HepG2 (cell line): ENCODE data around the gene XRCC2. TPM values are rescaled to one million over a fixed set of nuclear protein-coding genes. Genes with fewer than 3 reads are reported as not detected.

Experiments used
- ATAC-seq: fragments of 200-7000 bp; cut with Tn5 transposase; 3 replicates; pipeline ENCODE4 v1.9.1; 2020; ENCODE audit warnings: mild to moderate bottlenecking, moderate library complexity
- BruUV-seq: library from RNA; stranded (reverse); fragments of 400-500 nt; replicated peaks from 2 replicates; lab custom pipeline; 2021; lab: Mats Ljungman, UMichigan
- CTCF ChIA-PET: fragments of 300-600 bp; formaldehyde crosslinking; extraction: SDS; loops from one replicate; lab custom pipeline; 2021; ENCODE audit warnings: low total read pairs, inconsistent platforms, low intra/inter-chr PET ratio; lab: Yijun Ruan, JAX
- POLR2A ChIA-PET: fragments of 350-600 bp; sonication (Branson Sonifier 250); formaldehyde crosslinking; loops from one replicate; lab custom pipeline; 2020; ENCODE audit warnings: antibody characterized with exemption, inconsistent platforms; lab: Yijun Ruan, JAX
- DNase-seq: peaks from one replicate; pipeline ENCODE4 v3.0.0-alpha.2; 2015; ENCODE audit warnings: low spot score
- FAIRE-seq: peaks from 3 replicates; lab custom pipeline; 2011; peaks lifted over from hg19 to GRCh38; lab: Jason Lieb, UNC
- H2AFZ ChIP-seq: one replicate; pipeline ENCODE4 v1.6.1; 2011; ENCODE audit warnings: low read length, inconsistent platforms
- H3K27ac ChIP-seq: fragments of 300-600 bp; 3 replicates; pipeline ENCODE4 v1.8.0; 2011; ENCODE audit warnings: mixed run types, mild to moderate bottlenecking, mixed read lengths, low read length, inconsistent platforms; ENCODE audit not compliant: insufficient read depth; ENCODE audit errors: extremely low read length
- H3K27me3 ChIP-seq, 2 experiments: fragments of 200-600 bp in 1 of 2; 2 replicates in 1 of 2; 3 replicates in 1 of 2; pipeline versions ENCODE4 v1.6.0 to v1.8.0; 2011; ENCODE audit warnings: low read length in 2 of 2, mild to moderate bottlenecking in 2 of 2, moderate library complexity in 2 of 2, inconsistent platforms in 1 of 2; ENCODE audit not compliant: insufficient read depth in 2 of 2, control insufficient read depth in 1 of 2
- H3K36me3 ChIP-seq, 2 experiments: fragments of 200-600 bp in 1 of 2; replicated peaks in 1 of 2; 2 replicates in 1 of 2; 3 replicates in 1 of 2; pipeline versions ENCODE4 v1.5.1 to v1.8.0; 2011; ENCODE audit warnings: low read length in 2 of 2, inconsistent platforms in 1 of 2; ENCODE audit not compliant: insufficient read depth in 2 of 2, control insufficient read depth in 1 of 2
- H3K4me1 ChIP-seq: 2 replicates; pipeline ENCODE4 v1.5.1; 2012; ENCODE audit warnings: low read length, inconsistent platforms; ENCODE audit not compliant: insufficient read depth
- H3K4me2 ChIP-seq: 2 replicates; pipeline ENCODE4 v1.6.0; 2011; ENCODE audit warnings: low read depth, low read length, inconsistent platforms
- H3K4me3 ChIP-seq, 3 experiments: fragments of 200-600 bp in 1 of 3; sonication (generic), shearing (Covaris generic) in 1 of 3; replicated peaks in 1 of 3; 2 replicates each; pipeline ENCODE4 v1.5.1; 2011 to 2016; ENCODE audit warnings: low read length in 3 of 3, inconsistent platforms in 2 of 3, low read depth in 2 of 3, mild to moderate bottlenecking in 2 of 3, control low read depth in 1 of 3, mixed read lengths in 1 of 3; ENCODE audit not compliant: insufficient read depth in 1 of 3
- H3K79me2 ChIP-seq: one replicate; pipeline ENCODE4 v1.6.1; 2011; ENCODE audit warnings: low read length, inconsistent platforms; ENCODE audit not compliant: insufficient read depth
- H3K9ac ChIP-seq: 2 replicates; pipeline ENCODE4 v1.6.0; 2011; ENCODE audit warnings: mild to moderate bottlenecking, low read depth, low read length, inconsistent platforms; ENCODE audit not compliant: insufficient read depth
- H3K9me3 ChIP-seq: 2 replicates; pipeline ENCODE4 v1.5.1; 2012; ENCODE audit warnings: mild to moderate bottlenecking, low read length
- H4K20me1 ChIP-seq: 2 replicates; pipeline ENCODE4 v1.6.0; 2011; ENCODE audit warnings: inconsistent platforms, mild to moderate bottlenecking, low read length, moderate library complexity; ENCODE audit not compliant: insufficient read depth
- HMG20A ChIP-seq: IDR thresholded peaks from 2 replicates; pipeline ENCODE4 v1.6.1; 2016; ENCODE audit warnings: borderline replicate concordance
- JARID2 ChIP-seq: sonication (generic); formaldehyde crosslinking; IDR thresholded peaks from 2 replicates; pipeline ENCODE4 v1.8.1; 2023; ENCODE audit warnings: missing genetic modification reagents, inconsistent platforms; ENCODE audit not compliant: insufficient replicate concordance
- KDM4B ChIP-seq: sonication (generic); formaldehyde crosslinking; IDR thresholded peaks from 2 replicates; pipeline ENCODE4 v1.4.0; 2020; ENCODE audit warnings: missing genetic modification reagents
- MBNL3 ChIP-seq: fragments of 250-450 bp; sonication (Bioruptor Pico); conservative IDR thresholded peaks from 2 replicates; pipeline ENCODE4 v1.8.0; 2022; ENCODE audit warnings: mild to moderate bottlenecking, inconsistent platforms
- RBM39 ChIP-seq: fragments of 200-400 bp; formaldehyde crosslinking; IDR thresholded peaks from one replicate; pipeline ENCODE4 v1.6.1; 2018; ENCODE audit warnings: antibody characterized with exemption, mild to moderate bottlenecking, low read depth, low read length; ENCODE audit not compliant: poor library complexity, severe bottlenecking
- SMAD1 ChIP-seq: sonication (generic); formaldehyde crosslinking; IDR thresholded peaks from 2 replicates; pipeline ENCODE4 v1.4.0; 2020; ENCODE audit warnings: missing genetic modification reagents, low read depth, mild to moderate bottlenecking, borderline replicate concordance
- TBP ChIP-seq: sonication (generic); formaldehyde crosslinking; IDR thresholded peaks from 2 replicates; pipeline ENCODE4 v1.5.0; 2020; ENCODE audit warnings: missing genetic modification reagents
- ZNF263 ChIP-seq: sonication (generic); formaldehyde crosslinking; IDR thresholded peaks from 2 replicates; pipeline ENCODE4 v1.4.0; 2020; ENCODE audit warnings: missing genetic modification reagents
- ZNF264 ChIP-seq: sonication (generic); formaldehyde crosslinking; IDR thresholded peaks from 2 replicates; pipeline ENCODE4 v1.4.0; 2020; ENCODE audit warnings: missing genetic modification reagents
- ZNF468 ChIP-seq: sonication (generic); formaldehyde crosslinking; IDR thresholded peaks from 2 replicates; pipeline ENCODE4 v1.8.0; 2022; ENCODE audit warnings: mild to moderate bottlenecking, moderate library complexity, missing genetic modification reagents
- ZNF775 ChIP-seq: sonication (generic); formaldehyde crosslinking; IDR thresholded peaks from 2 replicates; pipeline ENCODE4 v1.4.0; 2020; ENCODE audit warnings: missing genetic modification reagents, mild to moderate bottlenecking, moderate library complexity, borderline replicate concordance
- ZNF776 ChIP-seq: sonication (generic); formaldehyde crosslinking; IDR thresholded peaks from 2 replicates; pipeline ENCODE4 v1.4.0; 2020; ENCODE audit warnings: mild to moderate bottlenecking, missing genetic modification reagents
- WGBS: methylation state at CpG from one replicate; pipeline ENCODE4 v1.1.6; 2017; ENCODE audit warnings: low lambda C conversion rate; 5-methylcytosine and 5-hydroxymethylcytosine counted together
- in situ Hi-C: cut with HindIII; loops from 2 replicates; pipeline ENCODE4 v1.10.0; 2017; ENCODE audit warnings: low pct_unique_long_range_greater_than_20kb; ENCODE audit not compliant: extremely low pct_ligation_motif_present
- intact Hi-C: fragments of 100-400 bp; cut with micrococcal nuclease; formaldehyde crosslinking; loops from one replicate; pipeline ENCODE4 v1.10.0; 2022; ENCODE audit not compliant: unreplicated experiment
- polyA plus RNA-seq, 8 experiments: library from polyadenylated mRNA; depleted of rRNA in 3 of 8; stranded (reverse) in 7 of 8; unstranded in 1 of 8; fragments of >200 nt; fragmentation: Illumina TruSeq in 4 of 8; extraction: Trizol in 4 of 8; gene quantifications; 2 replicates each; pipeline versions ENCODE4 v1.2.1 to v1.2.3, GENCODE V29; 2011 to 2016; ENCODE audit warnings: low read depth in 4 of 8, missing spikeins in 1 of 8, mixed read lengths in 1 of 8; ENCODE audit not compliant: insufficient read depth in 1 of 8
- total RNA-seq, 5 experiments: library from RNA; depleted of rRNA; stranded (reverse); fragments of >200 nt; fragmentation: Illumina TruSeq; extraction: Trizol; gene quantifications; 2 replicates each; pipeline ENCODE4 v1.2.3, GENCODE V29; 2016; ENCODE audit warnings: low read depth in 1 of 5
- TF ChIP-seq, protein P1 (sequence below): sonication (generic); formaldehyde crosslinking; IDR thresholded peaks from 2 replicates; pipeline ENCODE4 v1.8.1; 2022; ENCODE audit warnings: low read depth, mild to moderate bottlenecking, missing genetic modification reagents
- TF ChIP-seq, protein P2 (sequence below): IDR thresholded peaks from 2 replicates; pipeline ENCODE4 v1.6.1; 2016

The XRCC2 gene
- total and polyA plus RNA-seq, 2 of the 13 experiments (the other 11 are each of a cell fraction or from before 2014, with no cell fraction given): 3.8 to 14.5 TPM

DNA sequence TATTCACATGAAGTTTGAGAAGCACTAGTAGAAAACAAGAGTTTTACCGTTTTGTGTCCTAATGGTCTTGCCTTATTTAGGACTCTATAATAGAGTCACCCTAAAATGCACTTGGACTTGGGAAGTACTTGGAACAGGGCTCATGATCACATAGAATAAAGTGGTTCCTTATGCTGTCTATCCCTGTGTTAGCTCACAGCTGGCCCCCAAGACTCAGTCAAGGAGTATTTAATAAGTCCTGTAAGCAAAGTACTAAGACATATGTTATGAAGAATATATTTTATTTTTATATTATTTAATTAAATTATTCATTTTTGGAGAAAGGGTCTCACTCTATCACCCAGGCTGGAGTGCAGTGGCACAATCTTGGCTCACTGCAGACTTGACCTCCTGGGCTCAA, 54.5 kb downstream of the XRCC2 start:
- Histone ChIP-seq H3K9me3 (no peaks in the 10 kb centered on the region), H3K4me2 (no peak overlapping the region), H3K4me3 (no peak overlapping the region), H4K20me1 (no peaks in the 10 kb centered on the region), H3K27me3 (no peaks in the 10 kb centered on the region), H3K36me3 (no peaks in the 10 kb centered on the region), H2AFZ (no peak overlapping the region), H3K4me1 (no peaks in the 10 kb centered on the region), H3K9ac (no peak overlapping the region), H3K79me2 (no peaks in the 10 kb centered on the region), H3K27ac (no peak overlapping the region)
- BruUV-seq: no TSS peak
- WGBS: 6% methylated on average over 1 of the region's 1 CpG
- TF ChIP-seq JARID2 (CRISPR knock-in tag): no peak
- no peak for TF ChIP-seq ZNF264
- no peak for TF ChIP-seq ZNF776 (CRISPR knock-in tag)
- no peak for TF ChIP-seq KDM4B (CRISPR knock-in tag)
- TF ChIP-seq ZNF775: no peak
- TF ChIP-seq, protein P1, sequence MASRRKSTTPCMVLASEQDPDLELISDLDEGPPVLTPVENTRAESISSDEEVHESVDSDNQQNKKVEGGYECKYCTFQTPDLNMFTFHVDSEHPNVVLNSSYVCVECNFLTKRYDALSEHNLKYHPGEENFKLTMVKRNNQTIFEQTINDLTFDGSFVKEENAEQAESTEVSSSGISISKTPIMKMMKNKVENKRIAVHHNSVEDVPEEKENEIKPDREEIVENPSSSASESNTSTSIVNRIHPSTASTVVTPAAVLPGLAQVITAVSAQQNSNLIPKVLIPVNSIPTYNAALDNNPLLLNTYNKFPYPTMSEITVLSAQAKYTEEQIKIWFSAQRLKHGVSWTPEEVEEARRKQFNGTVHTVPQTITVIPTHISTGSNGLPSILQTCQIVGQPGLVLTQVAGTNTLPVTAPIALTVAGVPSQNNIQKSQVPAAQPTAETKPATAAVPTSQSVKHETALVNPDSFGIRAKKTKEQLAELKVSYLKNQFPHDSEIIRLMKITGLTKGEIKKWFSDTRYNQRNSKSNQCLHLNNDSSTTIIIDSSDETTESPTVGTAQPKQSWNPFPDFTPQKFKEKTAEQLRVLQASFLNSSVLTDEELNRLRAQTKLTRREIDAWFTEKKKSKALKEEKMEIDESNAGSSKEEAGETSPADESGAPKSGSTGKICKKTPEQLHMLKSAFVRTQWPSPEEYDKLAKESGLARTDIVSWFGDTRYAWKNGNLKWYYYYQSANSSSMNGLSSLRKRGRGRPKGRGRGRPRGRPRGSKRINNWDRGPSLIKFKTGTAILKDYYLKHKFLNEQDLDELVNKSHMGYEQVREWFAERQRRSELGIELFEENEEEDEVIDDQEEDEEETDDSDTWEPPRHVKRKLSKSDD (CRISPR knock-in tag): no peak
- TF ChIP-seq RBM39: no peak
- TF ChIP-seq HMG20A: no peak
- no peak for TF ChIP-seq SMAD1 (CRISPR knock-in tag)
- no peak for TF ChIP-seq ZNF468 (CRISPR knock-in tag)
- no peak for TF ChIP-seq MBNL3 (CRISPR knock-in tag)
- no peak for TF ChIP-seq ZNF263
- TF ChIP-seq, protein P2, sequence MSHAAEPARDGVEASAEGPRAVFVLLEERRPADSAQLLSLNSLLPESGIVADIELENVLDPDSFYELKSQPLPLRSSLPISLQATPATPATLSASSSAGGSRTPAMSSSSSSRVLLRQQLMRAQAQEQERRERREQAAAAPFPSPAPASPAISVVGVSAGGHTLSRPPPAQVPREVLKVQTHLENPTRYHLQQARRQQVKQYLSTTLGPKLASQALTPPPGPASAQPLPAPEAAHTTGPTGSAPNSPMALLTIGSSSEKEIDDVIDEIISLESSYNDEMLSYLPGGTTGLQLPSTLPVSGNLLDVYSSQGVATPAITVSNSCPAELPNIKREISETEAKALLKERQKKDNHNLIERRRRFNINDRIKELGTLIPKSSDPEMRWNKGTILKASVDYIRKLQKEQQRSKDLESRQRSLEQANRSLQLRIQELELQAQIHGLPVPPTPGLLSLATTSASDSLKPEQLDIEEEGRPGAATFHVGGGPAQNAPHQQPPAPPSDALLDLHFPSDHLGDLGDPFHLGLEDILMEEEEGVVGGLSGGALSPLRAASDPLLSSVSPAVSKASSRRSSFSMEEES (CRISPR knock-in tag): no peak
- no peak for TF ChIP-seq TBP (CRISPR knock-in tag)
- ChIA-PET POLR2A (no interaction called here), CTCF (no interaction called here)
- intact Hi-C loops: no loop called here
- ATAC-seq (no peak), FAIRE-seq (no peak), DNase-seq (no peak)
- in situ Hi-C loops: no loop called here
